ENCODE results near the gene OR10A5. TPM values are rescaled to one million over a fixed set of nuclear protein-coding genes. Genes with fewer than 3 reads are reported as not detected.
A peak's percentile ranks its signal among the peaks of the same experiment; 100 is the strongest.
"Not testable (repeated sequence)": the region's sequence is repeated elsewhere in the genome, so short reads cannot be mapped to it uniquely, and the experiment has no call there.

The OR10A5 gene
- polyA plus RNA-seq (ENCODE audit: insufficient read length in 3 of 3) = not detected
- long read RNA-seq, donor 1 = 0 reads
- long read RNA-seq, donor 2 = 0 reads
- long read RNA-seq, donor 3, partial matches to known transcripts = 0 of 1 reads
- long read RNA-seq, donor 3, other reads (novel, unspliced or antisense) = 0 of 1 reads
- long read RNA-seq, donor 4 = 0 reads
- long read RNA-seq, donor 5 = 0 reads
- long read RNA-seq, donor 6 = 0 reads
- long read RNA-seq, donor 7 = 0 reads
- long read RNA-seq, donor 8 = 0 reads
- long read RNA-seq, donor 9 = 0 reads
- long read RNA-seq, donor 10 = 0 reads
- long read RNA-seq, donor 11 = 0 reads
- long read RNA-seq, donor 12 = 0 reads
- long read RNA-seq, donor 13 = 0 reads
- long read RNA-seq, donor 14 = 0 reads
- long read RNA-seq, donor 15 = 0 reads
- long read RNA-seq, donor 16 = 0 reads

- no peak for DNase-seq (ENCODE audit: extremely low read depth in 1 of 11, low read depth in 9 of 11, low spot score in 4 of 11)
These were observed at the start of gene OR10A5 for GRCh38 chr11:6845383-6845782. Gene OR10A5, plus strand, starts transcription at chr11:6845683. Its CDS starts 0 bp downstream, at chr11:6845683.

- no peak for DNase-seq (ENCODE audit: extremely low read depth in 1 of 11, low read depth in 9 of 11, low spot score in 4 of 11)
These were observed 46.1 kb upstream of the OR10A5 start, which contains the start of gene OR6A2 for GRCh38 chr11:6799402-6799801. Gene OR6A2, minus strand, starts transcription at chr11:6799689. Its CDS starts 3,981 bp downstream, at chr11:6795708.

GRCh38 chr11:6801075-6801474 is 44.4 kb upstream of the OR10A5 start:
- DNase-seq (ENCODE audit: extremely low read depth in 1 of 11, low read depth in 9 of 11, low spot score in 4 of 11) = not testable (repeated sequence)

- DNase-seq (ENCODE audit: extremely low read depth in 1 of 11, low read depth in 9 of 11, low spot score in 4 of 11) = peak in 10 of 11 donors; percentile 1 to 28 (median 8)
These were observed 33.0 kb upstream of the OR10A5 start for GRCh38 chr11:6812390-6813005.

GRCh38 chr11:6813656-6814055 is 31.8 kb upstream of the OR10A5 start:
- no peak for DNase-seq (ENCODE audit: extremely low read depth in 1 of 11, low read depth in 9 of 11, low spot score in 4 of 11)

GRCh38 chr11:6817694-6818093 is 27.8 kb upstream of the OR10A5 start:
- DNase-seq (ENCODE audit: extremely low read depth in 1 of 11, low read depth in 9 of 11, low spot score in 4 of 11) = no peak

- DNase-seq (ENCODE audit: extremely low read depth in 1 of 11, low read depth in 9 of 11, low spot score in 4 of 11) = no peak
These were observed 26.5 kb upstream of the OR10A5 start for GRCh38 chr11:6818967-6819366.

- no peak for DNase-seq (ENCODE audit: extremely low read depth in 1 of 11, low read depth in 9 of 11, low spot score in 4 of 11)
These were observed 21.2 kb upstream of the OR10A5 start for GRCh38 chr11:6824136-6824823.

- DNase-seq (ENCODE audit: extremely low read depth in 1 of 11, low read depth in 9 of 11, low spot score in 4 of 11) = no peak
These were observed 20.2 kb upstream of the OR10A5 start for GRCh38 chr11:6825231-6825744.

- no peak for DNase-seq (ENCODE audit: extremely low read depth in 1 of 11, low read depth in 9 of 11, low spot score in 4 of 11)
These were observed 17.4 kb upstream of the OR10A5 start for GRCh38 chr11:6828103-6828502.

GRCh38 chr11:6833356-6833755 is 12.1 kb upstream of the OR10A5 start:
- DNase-seq (ENCODE audit: extremely low read depth in 1 of 11, low read depth in 9 of 11, low spot score in 4 of 11) = no peak

- DNase-seq (ENCODE audit: extremely low read depth in 1 of 11, low read depth in 9 of 11, low spot score in 4 of 11) = no peak
These were observed 11.5 kb upstream of the OR10A5 start for GRCh38 chr11:6834021-6834420.

- DNase-seq (ENCODE audit: extremely low read depth in 1 of 11, low read depth in 9 of 11, low spot score in 4 of 11) = no peak
These were observed 3.8 kb upstream of the OR10A5 start for GRCh38 chr11:6841694-6842093.

GRCh38 chr11:6843670-6844069 is 1.8 kb upstream of the OR10A5 start:
- no peak for DNase-seq (ENCODE audit: extremely low read depth in 1 of 11, low read depth in 9 of 11, low spot score in 4 of 11)

- no peak for DNase-seq (ENCODE audit: extremely low read depth in 1 of 11, low read depth in 9 of 11, low spot score in 4 of 11)
These were observed 1.1 kb upstream of the OR10A5 start for GRCh38 chr11:6844356-6844755.

- DNase-seq (ENCODE audit: extremely low read depth in 1 of 11, low read depth in 9 of 11, low spot score in 4 of 11) = no peak
These were observed 5.0 kb downstream of the OR10A5 start for GRCh38 chr11:6850526-6850925.

- not testable (repeated sequence) for DNase-seq (ENCODE audit: extremely low read depth in 1 of 11, low read depth in 9 of 11, low spot score in 4 of 11)
These were observed 9.3 kb downstream of the OR10A5 start for GRCh38 chr11:6854801-6855200.

- peak in 3 of 11 donors; percentile 1 to 2 (median 2) for DNase-seq (ENCODE audit: extremely low read depth in 1 of 11, low read depth in 9 of 11, low spot score in 4 of 11)
These were observed 10.6 kb downstream of the OR10A5 start for GRCh38 chr11:6855971-6856541.

- DNase-seq (ENCODE audit: extremely low read depth in 1 of 11, low read depth in 9 of 11, low spot score in 4 of 11) = no peak
These were observed 11.4 kb downstream of the OR10A5 start for GRCh38 chr11:6856871-6857270.
